OCI-LY3 (cell line): Measurements from ENCODE around the gene DPP6.

ENCODE experiments used
- CTCF ChIP-seq: fragments of 200-600, 300-600 bp; sonication (generic); IDR thresholded peaks from 2 replicates; pipeline ENCODE4 v1.5.1; 2014; ENCODE audit warnings: antibody characterized with exemption, low read length, low read depth
- EZH2phosphoT487 ChIP-seq: fragments of 200-600 bp; shearing (Covaris generic); IDR thresholded peaks from 2 replicates; pipeline ENCODE4 v1.6.1; 2018; ENCODE audit warnings: antibody characterized with exemption, mixed run types, low read depth

DNA sequence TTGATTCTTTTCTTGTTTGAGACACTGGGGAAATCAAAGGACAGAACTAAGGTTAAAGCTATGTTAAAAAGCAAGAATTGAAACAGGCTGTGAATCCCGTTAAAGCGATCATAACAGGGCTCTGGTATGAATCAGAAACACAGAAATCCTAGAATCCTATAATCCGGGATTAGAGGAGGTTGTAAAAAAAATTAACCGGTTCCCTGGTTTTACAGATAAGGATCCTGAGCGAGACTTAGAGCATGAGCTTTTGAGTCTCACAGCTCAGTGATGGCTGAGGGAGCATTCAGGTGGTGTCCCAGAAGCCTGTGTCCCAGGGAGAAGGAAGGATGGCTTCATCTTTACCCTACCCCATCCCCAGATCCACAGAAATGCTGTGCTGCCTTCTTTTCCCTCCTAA lies 489.4 kb downstream of the DPP6 start:
- no peak for TF ChIP-seq CTCF
- no peak for TF ChIP-seq EZH2phosphoT487
